Endothelial cell of umbilical vein (primary cell): ENCODE data around the gene EDC4. TPM values are rescaled to one million over a fixed set of nuclear protein-coding genes. Genes with fewer than 3 reads are reported as not detected.

ENCODE experiments used
- BruUV-seq: library from RNA; stranded (reverse); fragments of 400-500 nt; replicated peaks from 2 replicates; lab custom pipeline; 2021; lab: Mats Ljungman, UMichigan
- CTCF ChIA-PET: fragments of 300-600, 350-600 bp; sonication (Branson Sonifier 250); formaldehyde crosslinking; loops from one replicate; lab custom pipeline; 2021; ENCODE audit warnings: antibody characterized with exemption, inconsistent platforms; lab: Charles Lee
- POLR2A ChIA-PET: fragments of 300-600, 350-600 bp; sonication (Branson Sonifier 250); formaldehyde crosslinking; loops from one replicate; lab custom pipeline; 2021; ENCODE audit warnings: antibody characterized with exemption, inconsistent platforms; lab: Charles Lee
- DNase-seq: peaks from one replicate; pipeline ENCODE4 v3.0.0-alpha.2; 2011; ENCODE audit warnings: low read depth, low spot score
- FAIRE-seq: peaks from 2 replicates; lab custom pipeline; 2011; peaks lifted over from hg19 to GRCh38; lab: Jason Lieb, UNC
- H2AFZ ChIP-seq: 2 replicates; pipeline ENCODE4 v1.6.0; 2012; ENCODE audit warnings: low read depth, low read length, control low read depth, inconsistent platforms
- H3K27ac ChIP-seq: 2 replicates; pipeline ENCODE4 v1.5.1; 2011; ENCODE audit warnings: low read depth, mild to moderate bottlenecking, control low read depth, low read length, moderate library complexity; ENCODE audit not compliant: insufficient read depth
- H3K27me3 ChIP-seq, 2 experiments: 2 replicates each; pipeline versions ENCODE4 v1.6.0 to v1.6.1; 2011; ENCODE audit warnings: low read length in 2 of 2, mixed read lengths in 1 of 2; ENCODE audit not compliant: control insufficient read depth in 2 of 2, insufficient read depth in 2 of 2
- H3K36me3 ChIP-seq, 2 experiments: 2 replicates in 1 of 2; 3 replicates in 1 of 2; pipeline ENCODE4 v1.5.1; 2011; ENCODE audit warnings: low read length in 2 of 2, mild to moderate bottlenecking in 1 of 2, moderate library complexity in 1 of 2; ENCODE audit not compliant: control insufficient read depth in 2 of 2, insufficient read depth in 2 of 2; ENCODE audit errors: extremely low read depth in 1 of 2
- H3K4me1 ChIP-seq: 3 replicates; pipeline ENCODE4 v1.5.1; 2011; ENCODE audit warnings: mild to moderate bottlenecking, low read length; ENCODE audit not compliant: control insufficient read depth, insufficient read depth; ENCODE audit errors: extremely low read depth
- H3K4me2 ChIP-seq: 2 replicates; pipeline ENCODE4 v1.6.1; 2011; ENCODE audit warnings: low read length, control low read depth, mixed read lengths; ENCODE audit not compliant: insufficient read depth
- H3K4me3 ChIP-seq, 3 experiments: fragments of 200-600 bp in 1 of 3; sonication (generic), shearing (Covaris generic) in 1 of 3; replicated peaks in 1 of 3; 2 replicates each; pipeline ENCODE4 v1.5.1; 2011 to 2016; ENCODE audit warnings: control low read depth in 3 of 3, low read length in 3 of 3, mild to moderate bottlenecking in 2 of 3, inconsistent platforms in 1 of 3, low read depth in 1 of 3, moderate library complexity in 1 of 3; ENCODE audit not compliant: insufficient read depth in 1 of 3
- H3K79me2 ChIP-seq: 2 replicates; pipeline ENCODE4 v1.6.0; 2012; ENCODE audit warnings: low read length, inconsistent platforms; ENCODE audit not compliant: control insufficient read depth, insufficient read depth
- H3K9ac ChIP-seq: replicated peaks from 2 replicates; pipeline ENCODE3; 2011; ENCODE audit warnings: low read length, control low read depth; ENCODE audit not compliant: insufficient read depth; ENCODE audit errors: extremely low read depth
- H3K9me1 ChIP-seq: replicated peaks from 3 replicates; pipeline ENCODE4 v1.6.0; 2011; ENCODE audit warnings: mild to moderate bottlenecking, low read length; ENCODE audit not compliant: control insufficient read depth, insufficient read depth; ENCODE audit errors: extremely low read depth
- H3K9me3 ChIP-seq: replicated peaks from 2 replicates; pipeline ENCODE4 v1.5.1; 2012; ENCODE audit warnings: low read length, inconsistent platforms; ENCODE audit not compliant: control insufficient read depth, insufficient read depth
- H4K20me1 ChIP-seq: replicated peaks from 2 replicates; pipeline ENCODE3; 2011; ENCODE audit warnings: mild to moderate bottlenecking, low read length; ENCODE audit not compliant: control insufficient read depth, insufficient read depth; ENCODE audit errors: extremely low read depth
- EZH2 ChIP-seq: IDR thresholded peaks from 2 replicates; pipeline ENCODE4 v1.6.1; 2012; ENCODE audit warnings: borderline replicate concordance, low read depth, mild to moderate bottlenecking, moderate library complexity, low read length, inconsistent platforms; ENCODE audit not compliant: severe bottlenecking
- FOS ChIP-seq: IDR thresholded peaks from 2 replicates; pipeline ENCODE4 v1.6.1; 2011; ENCODE audit warnings: mild to moderate bottlenecking, low read length, moderate library complexity, borderline replicate concordance; ENCODE audit not compliant: insufficient read depth
- GATA2 ChIP-seq: IDR thresholded peaks from 2 replicates; pipeline ENCODE4 v1.7.0; 2011; ENCODE audit warnings: low read depth, mild to moderate bottlenecking, moderate library complexity, mixed read lengths, low read length; ENCODE audit not compliant: insufficient read length, insufficient read depth
- JUN ChIP-seq: IDR thresholded peaks from 2 replicates; pipeline ENCODE4 v1.6.1; 2011; ENCODE audit warnings: borderline replicate concordance, low read depth; ENCODE audit not compliant: insufficient read length, insufficient read depth
- MYC ChIP-seq: IDR thresholded peaks from one replicate; pipeline ENCODE4 v1.6.1; 2011; ENCODE audit warnings: mild to moderate bottlenecking, low read depth, low read length
- POLR2A ChIP-seq: IDR thresholded peaks from 2 replicates; pipeline ENCODE4 v1.6.1; 2012; ENCODE audit warnings: low read depth, mild to moderate bottlenecking, control low read depth, low read length
- POLR2AphosphoS5 ChIP-seq: IDR thresholded peaks from 2 replicates; pipeline ENCODE4 v1.6.1; 2012; ENCODE audit warnings: low read depth, mild to moderate bottlenecking, control low read depth, low read length, moderate library complexity; ENCODE audit not compliant: insufficient read depth
- dilution Hi-C: fragments of 300-500 bp; cut with MboI; formaldehyde crosslinking; loops from one replicate; pipeline ENCODE4 v1.15.0; 2019; ENCODE audit warnings: low sequenced_read_pairs; ENCODE audit not compliant: extremely low pct_ligation_motif_present
- intact Hi-C: fragments of 100-400 bp; cut with micrococcal nuclease; formaldehyde crosslinking; loops from one replicate; pipeline ENCODE4 v1.10.0; 2022
- polyA plus RNA-seq, 4 experiments: library from polyadenylated mRNA; depleted of rRNA in 3 of 4; stranded (reverse) in 3 of 4; unstranded in 1 of 4; fragments of >200 nt; gene quantifications; 2 replicates each; pipeline versions ENCODE4 v1.2.1 to v1.2.3, GENCODE V29; 2011 to 2012; ENCODE audit warnings: missing spikeins in 1 of 4
- total RNA-seq: library from RNA; stranded (reverse); gene quantifications from 2 replicates; pipeline ENCODE4 v1.2.3, GENCODE V29; 2021
- TF ChIP-seq, protein P1 (sequence below): IDR thresholded peaks from 2 replicates; pipeline ENCODE4 v1.6.1; 2011; ENCODE audit not compliant: insufficient read depth, insufficient read length
- TF ChIP-seq, protein P2 (sequence below), 2 donors: IDR thresholded peaks; 1 replicate in 1 of 2; 2 replicates in 1 of 2; pipeline ENCODE4 v1.5.1; 2011; ENCODE audit warnings: low read length in 2 of 2, mild to moderate bottlenecking in 2 of 2, moderate library complexity in 2 of 2, control low read depth in 1 of 2, inconsistent platforms in 1 of 2, low read depth in 1 of 2; ENCODE audit not compliant: insufficient read depth in 1 of 2; ENCODE audit errors: extremely low read depth in 1 of 2

Gene EDC4
- total and polyA plus RNA-seq, 2 donors (not counting 3 experiments of a cell fraction or from before 2014, with no cell fraction given): 57.5 to 81.2 TPM

DNA sequence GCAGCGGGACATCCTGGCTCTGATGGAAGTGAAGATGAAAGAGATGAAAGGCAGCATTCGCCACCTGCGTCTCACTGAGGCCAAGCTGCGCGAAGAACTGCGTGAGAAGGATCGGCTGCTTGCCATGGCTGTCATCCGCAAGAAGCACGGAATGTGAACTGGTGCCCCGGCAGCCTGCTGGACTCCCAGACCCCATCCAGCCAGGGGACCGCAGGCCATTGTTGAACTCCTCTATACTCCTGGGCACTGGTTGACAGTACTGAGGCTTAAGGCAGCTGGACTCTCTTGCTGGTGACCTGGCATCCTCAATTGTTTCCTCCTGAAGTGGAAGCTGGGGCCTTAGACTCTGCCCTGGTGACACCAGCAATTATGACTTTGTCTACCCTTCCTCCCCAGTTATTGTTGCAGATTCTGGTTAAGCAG is 29.5 kb upstream of the EDC4 start:
- DNase-seq (no peak), FAIRE-seq (peak; percentile 70)
- POLR2A ChIA-PET: no interaction called here
- no peaks in the 10 kb centered on the region for H3K27me3 ChIP-seq
- CTCF ChIA-PET: interaction anchor here (0.7 to 4.6 kb wide), 6 partner anchors 10 to 684 kb away, joined by 3 to 32 read pairs (median 5); no protein-coding TSS in a partner anchor
- no peaks in the 10 kb centered on the region for H3K36me3 ChIP-seq
- dilution Hi-C loops: no loop called here
- no peak overlapping the region for H2AFZ ChIP-seq
- intact Hi-C loops: loop anchor here (1.0 to 2.0 kb wide), 2 partner anchors 22 to 27 kb away; no protein-coding TSS in a partner anchor
- TF ChIP-seq JUN (no peak), FOS (no peak), EZH2 (no peak), GATA2 (no peak), POLR2A (no peak), POLR2AphosphoS5 (no peak), MYC (no peak)
- TF ChIP-seq, protein P1, sequence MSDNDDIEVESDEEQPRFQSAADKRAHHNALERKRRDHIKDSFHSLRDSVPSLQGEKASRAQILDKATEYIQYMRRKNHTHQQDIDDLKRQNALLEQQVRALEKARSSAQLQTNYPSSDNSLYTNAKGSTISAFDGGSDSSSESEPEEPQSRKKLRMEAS: no peak
- TF ChIP-seq, protein P2, sequence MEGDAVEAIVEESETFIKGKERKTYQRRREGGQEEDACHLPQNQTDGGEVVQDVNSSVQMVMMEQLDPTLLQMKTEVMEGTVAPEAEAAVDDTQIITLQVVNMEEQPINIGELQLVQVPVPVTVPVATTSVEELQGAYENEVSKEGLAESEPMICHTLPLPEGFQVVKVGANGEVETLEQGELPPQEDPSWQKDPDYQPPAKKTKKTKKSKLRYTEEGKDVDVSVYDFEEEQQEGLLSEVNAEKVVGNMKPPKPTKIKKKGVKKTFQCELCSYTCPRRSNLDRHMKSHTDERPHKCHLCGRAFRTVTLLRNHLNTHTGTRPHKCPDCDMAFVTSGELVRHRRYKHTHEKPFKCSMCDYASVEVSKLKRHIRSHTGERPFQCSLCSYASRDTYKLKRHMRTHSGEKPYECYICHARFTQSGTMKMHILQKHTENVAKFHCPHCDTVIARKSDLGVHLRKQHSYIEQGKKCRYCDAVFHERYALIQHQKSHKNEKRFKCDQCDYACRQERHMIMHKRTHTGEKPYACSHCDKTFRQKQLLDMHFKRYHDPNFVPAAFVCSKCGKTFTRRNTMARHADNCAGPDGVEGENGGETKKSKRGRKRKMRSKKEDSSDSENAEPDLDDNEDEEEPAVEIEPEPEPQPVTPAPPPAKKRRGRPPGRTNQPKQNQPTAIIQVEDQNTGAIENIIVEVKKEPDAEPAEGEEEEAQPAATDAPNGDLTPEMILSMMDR (IDR thresholded peaks at IDR 0.05; ENCODE audit: extremely low read depth in 1 of 2, insufficient read depth in 1 of 2, low read depth in 1 of 2, low read length in 2 of 2): no peak
- no peaks in the 10 kb centered on the region for H3K9me1 ChIP-seq
- peak overlapping the region; percentile 2 to 58 (median 57) for H3K4me3 ChIP-seq
- H3K4me2 ChIP-seq: peak overlapping the region; percentile 54
- peaks cover 3% of the 10 kb centered on the region for H4K20me1 ChIP-seq
- BruUV-seq: no TSS peak
- H3K27ac ChIP-seq: no peak overlapping the region
- H3K79me2 ChIP-seq: peaks cover 37% of the 10 kb centered on the region
- peaks cover 32% of the 10 kb centered on the region for H3K4me1 ChIP-seq
- no peaks in the 10 kb centered on the region for H3K9me3 ChIP-seq
- peak overlapping the region; percentile 7 for H3K9ac ChIP-seq
